GM12878 (cell line): Measurements from ENCODE around the gene OSGEPL1. TPM values are rescaled to one million over a fixed set of nuclear protein-coding genes. Genes with fewer than 3 reads are reported as not detected.
A peak's percentile ranks its signal among the peaks of the same experiment; 100 is the strongest.

ENCODE experiments used
- ATAC-seq: fragments of 200-7000 bp; cut with Tn5 transposase; 3 replicates; pipeline ENCODE4 v1.9.1; 2020; ENCODE audit warnings: mild to moderate bottlenecking, moderate library complexity
- BruUV-seq: library from RNA; stranded (reverse); fragments of 400-500 nt; replicated peaks from 2 replicates; lab custom pipeline; 2021; lab: Mats Ljungman, UMichigan
- CTCF ChIA-PET: fragments of 300-600 bp; sonication (Branson Sonifier 250); formaldehyde crosslinking; extraction: SDS; loops from one replicate; lab custom pipeline; 2021; ENCODE audit warnings: inconsistent platforms; lab: Yijun Ruan, JAX
- POLR2A ChIA-PET: fragments of 350-600 bp; formaldehyde crosslinking; extraction: SDS; loops from one replicate; lab custom pipeline; 2021; ENCODE audit warnings: inconsistent platforms; lab: Charles Lee
- RAD21 ChIA-PET: fragments of 300-600 bp; sonication (Branson Sonifier 250); formaldehyde crosslinking; loops from one replicate; lab custom pipeline; 2023; ENCODE audit warnings: antibody characterized with exemption; ENCODE audit not compliant: unreplicated experiment; lab: Charles Lee
- SMC1A ChIA-PET: fragments of 300-600 bp; sonication (Branson Sonifier 250); formaldehyde crosslinking; loops from one replicate; lab custom pipeline; 2023; ENCODE audit not compliant: unreplicated experiment, uncharacterized antibody; lab: Charles Lee
- DNase-seq: peaks from one replicate; pipeline ENCODE4 v3.0.0-alpha.2; 2011; ENCODE audit warnings: low read depth, low spot score
- FAIRE-seq: peaks from 3 replicates; lab custom pipeline; 2011; peaks lifted over from hg19 to GRCh38; lab: Jason Lieb, UNC
- H2AFZ ChIP-seq: 2 replicates; pipeline ENCODE4 v1.6.0; 2011; ENCODE audit warnings: low read depth, low read length, control low read depth; ENCODE audit not compliant: control insufficient read depth
- H3K27ac ChIP-seq: 2 replicates; pipeline ENCODE4 v1.5.1; 2011; ENCODE audit warnings: control low read depth; ENCODE audit not compliant: control insufficient read depth, insufficient read depth
- H3K27me3 ChIP-seq, 2 experiments: replicated peaks in 1 of 2; 2 replicates each; pipeline versions ENCODE4 v1.6.0 to v1.6.1; 2011; ENCODE audit warnings: low read length in 1 of 2; ENCODE audit not compliant: control insufficient read depth in 2 of 2, insufficient read depth in 2 of 2
- H3K36me3 ChIP-seq, 2 experiments: 2 replicates each; pipeline ENCODE4 v1.5.1; 2011; ENCODE audit warnings: low read length in 1 of 2; ENCODE audit not compliant: control insufficient read depth in 2 of 2, insufficient read depth in 2 of 2
- H3K4me1 ChIP-seq: 2 replicates; pipeline ENCODE4 v1.6.1; 2011; ENCODE audit warnings: mild to moderate bottlenecking, low read length, moderate library complexity, mixed read lengths; ENCODE audit not compliant: control insufficient read depth, insufficient read depth
- H3K4me2 ChIP-seq: 2 replicates; pipeline ENCODE4 v1.6.0; 2011; ENCODE audit warnings: control low read depth; ENCODE audit not compliant: control insufficient read depth, insufficient read depth
- H3K4me3 ChIP-seq: fragments of 200-600 bp; sonication (generic); 2 replicates; pipeline ENCODE4 v1.5.1; 2016
- H3K79me2 ChIP-seq: 2 replicates; pipeline ENCODE4 v1.6.0; 2011; ENCODE audit warnings: low read length; ENCODE audit not compliant: control insufficient read depth, insufficient read depth
- H3K9ac ChIP-seq: 2 replicates; pipeline ENCODE4 v1.8.0; 2011; ENCODE audit warnings: low read length, control low read depth, mixed read lengths; ENCODE audit not compliant: control insufficient read depth, insufficient read depth
- H3K9me3 ChIP-seq: replicated peaks from 3 replicates; pipeline ENCODE4 v1.5.1; 2011; ENCODE audit warnings: mild to moderate bottlenecking, low read length; ENCODE audit not compliant: control insufficient read depth, insufficient read depth
- H4K20me1 ChIP-seq: 2 replicates; pipeline ENCODE4 v1.6.0; 2011; ENCODE audit not compliant: control insufficient read depth, insufficient read depth
- CREM ChIP-seq: IDR thresholded peaks from 2 replicates; pipeline ENCODE4 v1.6.1; 2014; ENCODE audit warnings: antibody characterized with exemption, low read depth
- ETV6 ChIP-seq, 2 experiments: fragments of 450-650 bp in 1 of 2; IDR thresholded peaks in 1 of 2; conservative IDR thresholded peaks in 1 of 2; 2 replicates each; pipeline ENCODE4 v1.6.1; 2014; ENCODE audit warnings: antibody characterized with exemption in 1 of 2, borderline replicate concordance in 1 of 2, low read depth in 1 of 2, mild to moderate bottlenecking in 1 of 2, moderate library complexity in 1 of 2
- NBN ChIP-seq: fragments of 450-650 bp; IDR thresholded peaks from 2 replicates; pipeline ENCODE4 v1.6.1; 2016
- RAD21 ChIP-seq: IDR thresholded peaks from 2 replicates; pipeline ENCODE4 v1.6.1; 2011; ENCODE audit warnings: mild to moderate bottlenecking, low read depth, low read length, moderate library complexity; ENCODE audit not compliant: insufficient read depth
- RAD51 ChIP-seq: fragments of 450-650 bp; IDR thresholded peaks from 2 replicates; pipeline ENCODE4 v1.6.1; 2016; ENCODE audit warnings: moderate library complexity, mild to moderate bottlenecking, inconsistent platforms
- STAT1 ChIP-seq: fragments of 450-650 bp; conservative IDR thresholded peaks from 2 replicates; pipeline ENCODE4 v1.6.1; 2014; ENCODE audit warnings: antibody characterized with exemption, mild to moderate bottlenecking
- STAT3 ChIP-seq: IDR thresholded peaks from 2 replicates; pipeline ENCODE4 v1.6.1; 2011; ENCODE audit warnings: low read depth, low read length, improper control_type of control experiment
- ZNF687 ChIP-seq: fragments of 450-650 bp; IDR thresholded peaks from 2 replicates; pipeline ENCODE4 v1.6.1; 2017; ENCODE audit warnings: mild to moderate bottlenecking, moderate library complexity
- WGBS: methylation state at CpG from one replicate; pipeline ENCODE4 v1.1.6; 2016; ENCODE audit warnings: low lambda C conversion rate; ENCODE audit not compliant: insufficient replicate concordance, insufficient coverage; ENCODE audit errors: missing lambda C conversion rate; 5-methylcytosine and 5-hydroxymethylcytosine counted together
- in situ Hi-C: fragments of 300-500 bp; cut with MboI; formaldehyde crosslinking; loops from 9 replicates; pipeline ENCODE4 v1.14.3; 2018; ENCODE audit warnings: mixed read lengths
- intact Hi-C: fragments of 100-400 bp; cut with micrococcal nuclease; formaldehyde crosslinking; loops from one replicate; pipeline ENCODE4 v1.14.2; 2022; ENCODE audit not compliant: unreplicated experiment
- polyA plus RNA-seq, 11 experiments: library from polyadenylated mRNA; depleted of rRNA in 4 of 11; unstranded in 6 of 11; stranded (reverse) in 5 of 11; fragments of >200 nt; fragmentation: Nextera tagmentation in 4 of 11; fragmentation: Illumina TruSeq in 1 of 11; extraction: Ambion mirVana in 4 of 11; extraction: Trizol in 1 of 11; gene quantifications; 1 replicate in 1 of 11; 2 replicates in 10 of 11; pipeline versions ENCODE4 v1.2.1 to v1.2.3, GENCODE V29; 2011 to 2016; ENCODE audit warnings: inconsistent platforms in 2 of 11, missing spikeins in 2 of 11, low read depth in 1 of 11
- total RNA-seq, 4 experiments: library from RNA; depleted of rRNA in 3 of 4; stranded (reverse); fragments of >200 nt in 3 of 4; fragmentation: Illumina TruSeq in 1 of 4; extraction: Trizol in 1 of 4; gene quantifications; 2 replicates each; pipeline versions ENCODE4 v1.2.1 to v1.2.3, GENCODE V29; 2013 to 2021

OSGEPL1 gene
- total and polyA plus RNA-seq, 10 of the 15 experiments (the other 5 are each of a cell fraction or from before 2014, with no cell fraction given): 6.7 to 18.0 (median 9.4) TPM

- ChIA-PET SMC1A (interaction anchor here (0.9 to 1.6 kb wide), 2 partner anchors 28 to 29 kb away, joined by 4 read pairs; partner anchors contain the start of gene OSGEPL1), RAD21 (no interaction called here), POLR2A (no interaction called here), CTCF (interaction anchor here (0.7 to 5.8 kb wide), 4 partner anchors 8 to 41 kb away, joined by 3 to 45 read pairs (median 14); partner anchors contain the start of gene OSGEPL1)
- 96% methylated on average over 12 of the region's 12 CpGs for WGBS
- Histone ChIP-seq H3K36me3 (peaks cover 0 to 9% of the 10 kb centered on the region in 2 experiments; a peak in 2 of 4 replicates), H3K27ac (no peak overlapping the region), H3K27me3 (no peaks in the 10 kb centered on the region), H3K4me1 (no peaks in the 10 kb centered on the region), H4K20me1 (no peaks in the 10 kb centered on the region), H3K9ac (no peak overlapping the region), H3K4me2 (no peak overlapping the region), H3K9me3 (no peaks in the 10 kb centered on the region), H3K79me2 (peaks cover 36% of the 10 kb centered on the region), H2AFZ (no peak overlapping the region), H3K4me3 (no peak overlapping the region)
- no TSS peak for BruUV-seq
- intact Hi-C loops (no loop called here), in situ Hi-C loops (no loop called here)
- DNase-seq (no peak), FAIRE-seq (peak; percentile 68), ATAC-seq (no peak)
- TF ChIP-seq ETV6 (conservative IDR thresholded peaks at IDR 0.05 in 1 of 2, IDR thresholded peaks at IDR 0.05 in 1 of 2; ENCODE audit: borderline replicate concordance in 1 of 2, low read depth in 1 of 2) (no peak), STAT1 (no peak), ZNF687 (no peak), RAD51 (no peak), STAT3 (no peak), NBN (no peak), RAD21 (no peak), CREM (no peak)
These were observed 28.9 kb upstream of the OSGEPL1 start for GRCh38 chr2:189791338-189792042.
